SIG-M5 treated with dmso at 0.1 percent for 504 hours (cell line): ENCODE measurements around the gene SCPEP1.
"Not testable (repeated sequence)": the region's sequence is repeated elsewhere in the genome, so short reads cannot be mapped to it uniquely, and the experiment has no call there.

Experiments
- DNase-seq: peaks from one replicate; lab custom pipeline; 2025; ENCODE audit not compliant: unreplicated experiment; lab: John Stamatoyannopoulos, UW

The SCPEP1 gene

DNA sequence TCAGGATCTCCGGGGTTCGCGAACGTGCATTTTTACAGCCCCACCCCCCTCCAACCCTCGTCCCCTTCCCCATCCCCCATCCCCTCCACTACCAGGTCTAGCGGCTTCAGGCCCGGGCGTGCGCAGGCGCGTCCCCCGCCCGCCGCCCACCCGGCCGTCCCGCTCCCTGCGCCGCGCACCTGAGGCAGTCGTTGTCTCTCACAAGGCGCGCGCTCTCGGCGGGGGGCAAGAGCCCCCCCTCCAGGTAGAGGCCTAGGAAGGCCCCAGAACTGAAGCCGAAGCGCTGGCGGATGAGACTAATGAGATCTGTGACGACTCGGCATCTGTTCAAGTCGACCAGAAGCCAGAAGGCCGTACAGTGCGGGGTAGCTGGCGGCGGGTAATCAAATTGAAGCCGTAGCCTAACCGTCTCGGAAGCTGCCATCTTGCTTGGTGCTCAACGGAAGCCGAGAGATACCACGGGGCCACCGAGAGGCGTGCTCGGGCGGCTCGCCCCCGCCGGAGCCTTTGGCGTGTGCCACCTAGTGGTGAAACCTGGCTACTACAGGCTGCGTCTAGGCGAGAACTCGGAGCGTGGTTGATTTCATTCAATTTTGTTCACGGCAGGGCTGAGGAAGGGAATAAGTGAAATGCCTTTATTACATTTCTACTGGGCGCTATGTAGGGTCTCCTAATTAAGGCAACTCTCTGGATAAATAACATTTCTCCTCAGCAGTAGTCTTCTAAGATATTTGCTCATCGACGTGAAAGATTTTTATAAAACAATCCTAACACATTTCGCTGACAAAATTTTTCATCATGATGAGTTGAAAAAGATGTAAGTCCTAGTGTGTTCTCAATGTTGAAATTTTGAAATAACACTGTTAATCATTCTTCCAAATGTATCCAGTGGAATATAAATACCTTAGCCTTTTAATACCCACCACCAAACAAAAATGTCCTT is 17.1 kb upstream of the SCPEP1 start, which contains the start of gene COIL:
Gene COIL (minus strand): TSS at position 455 of the 943 bp plus-strand sequence. CDS start 31 bp downstream, at position 424.
- DNase-seq = peak; percentile 91

DNA sequence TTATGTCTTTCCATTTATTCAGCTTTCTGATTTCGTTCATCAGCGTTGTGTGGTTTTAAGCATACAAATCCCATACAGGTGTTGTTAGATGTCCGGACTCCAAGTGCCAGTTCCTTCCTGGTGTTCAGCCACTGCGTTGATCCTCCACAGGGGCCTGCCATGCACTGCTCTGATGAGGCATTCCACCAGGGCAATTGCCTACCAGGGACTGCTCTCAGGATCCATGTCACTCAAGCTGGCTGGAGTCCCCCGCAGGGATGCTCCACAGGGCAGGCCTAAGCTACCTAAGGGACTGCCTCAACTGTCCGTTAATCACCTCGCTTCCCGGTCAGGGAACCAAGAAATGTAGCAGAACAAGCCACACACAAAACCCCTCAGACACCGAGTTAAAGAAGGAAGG is 12.7 kb upstream of the SCPEP1 start:
- not testable (repeated sequence) for DNase-seq

DNA sequence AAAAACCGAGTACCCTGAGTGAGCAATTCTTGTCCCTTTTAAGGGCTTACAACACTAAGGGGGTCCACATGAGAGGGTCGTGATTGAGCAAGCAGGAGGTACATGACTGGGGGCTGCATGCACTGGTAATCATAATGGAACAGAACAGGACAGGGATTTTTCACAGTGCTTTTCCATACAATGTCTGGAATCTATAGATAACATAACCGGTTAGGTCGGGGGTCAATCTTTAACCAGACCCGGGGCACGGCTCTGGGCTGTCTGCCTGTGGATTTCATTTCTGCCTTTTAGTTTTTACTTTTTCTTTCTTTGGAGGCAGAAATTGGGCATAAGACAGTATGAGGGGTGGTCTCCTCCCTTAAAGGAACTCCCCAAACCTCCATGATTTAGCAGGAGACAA is 12.2 kb upstream of the SCPEP1 start:
- DNase-seq = not testable (repeated sequence)

- no peak for DNase-seq
These were observed 11.6 kb upstream of the SCPEP1 start for GRCh38 chr17:56966338-56966737.

- DNase-seq = no peak
These were observed 7.0 kb upstream of the SCPEP1 start for GRCh38 chr17:56970974-56971373.

- no peak for DNase-seq
These were observed 5.7 kb upstream of the SCPEP1 start for GRCh38 chr17:56972111-56972730.

GRCh38 chr17:56973520-56973919 is 4.4 kb upstream of the SCPEP1 start:
- peak; percentile 39 for DNase-seq

DNA sequence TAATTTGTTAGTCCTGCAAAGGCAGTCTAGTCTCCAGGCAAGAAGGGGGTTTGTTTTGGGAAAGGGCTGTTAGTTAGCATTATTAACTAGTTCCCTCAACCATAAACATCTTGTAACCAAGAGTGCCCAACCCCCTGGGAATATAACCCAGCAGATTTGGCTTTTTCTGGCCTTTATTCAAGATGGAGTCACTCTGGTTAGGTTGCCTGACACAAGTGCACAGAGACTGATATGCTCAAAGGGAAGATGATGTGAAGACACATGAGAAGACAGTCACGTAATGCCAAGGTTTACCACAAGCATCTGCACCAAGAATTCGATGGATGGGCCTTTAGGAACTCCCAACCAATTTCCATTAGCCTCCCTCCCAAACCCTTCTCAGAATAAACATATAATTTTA is 3.9 kb upstream of the SCPEP1 start:
- no peak for DNase-seq

GRCh38 chr17:56975656-56976055 is 2.3 kb upstream of the SCPEP1 start:
- DNase-seq = no peak

DNA sequence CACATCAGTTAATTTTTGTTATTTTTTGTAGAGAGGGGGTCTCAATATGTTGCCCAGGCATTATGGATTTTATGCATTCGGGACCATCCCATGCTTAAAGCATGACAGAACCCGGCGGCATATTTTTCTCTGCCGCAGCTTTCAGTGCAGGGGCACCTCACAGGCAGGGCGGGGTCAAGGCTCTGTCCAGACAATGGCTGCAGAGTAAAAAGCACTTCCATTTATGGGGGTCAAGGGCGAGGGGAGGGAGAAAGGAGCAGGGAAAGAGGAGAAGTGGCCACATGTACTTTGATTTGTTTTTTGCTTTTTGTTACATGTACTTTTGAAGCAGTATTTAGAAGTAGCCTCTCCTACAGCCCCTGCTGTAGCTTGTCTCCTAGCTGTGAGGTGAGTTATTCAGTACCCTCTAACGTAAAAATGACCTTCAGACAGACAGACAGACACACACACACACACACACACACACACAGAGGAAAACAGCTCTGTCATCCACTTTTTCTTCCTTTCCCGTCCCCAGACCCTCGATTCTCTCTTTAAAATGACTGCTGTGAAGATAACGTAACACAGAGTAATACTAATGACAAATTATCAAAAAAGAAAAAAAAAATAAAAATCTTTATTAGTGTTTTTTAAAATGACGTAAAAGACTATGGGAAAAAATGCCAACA is 856 bp upstream of the SCPEP1 start:
- DNase-seq = no peak

GRCh38 chr17:56978441-56979090 is 635 bp downstream of the SCPEP1 start:
- peak; percentile 55 for DNase-seq

DNA sequence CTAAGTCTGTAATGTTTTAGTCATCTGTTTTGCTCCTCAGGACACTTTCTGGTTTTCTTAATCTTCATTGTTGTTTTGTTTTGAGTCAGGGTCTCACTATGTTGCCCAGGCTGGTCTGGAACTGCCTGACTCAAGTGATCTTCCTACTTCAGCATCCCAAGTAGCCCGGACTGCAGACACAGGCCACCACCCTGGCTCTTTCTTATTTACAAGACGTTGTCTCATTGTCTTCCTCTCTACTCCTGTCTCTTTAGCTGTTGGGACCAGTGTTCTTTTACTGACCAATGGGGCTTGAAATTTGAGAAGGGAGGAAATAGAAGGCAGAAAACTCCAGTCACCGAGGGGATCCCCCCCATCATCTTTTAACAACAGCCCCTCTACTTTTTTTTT is 1.2 kb downstream of the SCPEP1 start:
- no peak for DNase-seq

DNA sequence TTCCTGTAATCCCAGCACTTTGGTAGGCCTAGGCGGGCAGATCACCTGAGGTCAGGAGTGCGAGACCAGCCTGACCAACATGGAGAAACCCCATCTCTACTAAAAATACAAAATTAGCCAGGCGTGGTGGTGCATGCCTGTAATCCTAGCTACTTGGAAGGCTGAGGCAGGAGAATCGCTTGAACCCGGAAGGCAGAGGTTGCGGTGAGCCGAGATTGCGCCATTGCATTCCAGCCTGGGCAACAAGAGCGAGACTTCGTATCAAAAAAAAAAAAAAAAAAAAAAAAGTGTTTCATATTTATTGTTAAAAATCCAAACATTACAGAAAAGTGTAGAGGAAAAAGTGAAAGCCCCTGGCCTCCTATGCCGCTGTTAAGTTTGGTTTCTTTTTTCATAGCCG is 2.6 kb downstream of the SCPEP1 start:
- not testable (repeated sequence) for DNase-seq

DNA sequence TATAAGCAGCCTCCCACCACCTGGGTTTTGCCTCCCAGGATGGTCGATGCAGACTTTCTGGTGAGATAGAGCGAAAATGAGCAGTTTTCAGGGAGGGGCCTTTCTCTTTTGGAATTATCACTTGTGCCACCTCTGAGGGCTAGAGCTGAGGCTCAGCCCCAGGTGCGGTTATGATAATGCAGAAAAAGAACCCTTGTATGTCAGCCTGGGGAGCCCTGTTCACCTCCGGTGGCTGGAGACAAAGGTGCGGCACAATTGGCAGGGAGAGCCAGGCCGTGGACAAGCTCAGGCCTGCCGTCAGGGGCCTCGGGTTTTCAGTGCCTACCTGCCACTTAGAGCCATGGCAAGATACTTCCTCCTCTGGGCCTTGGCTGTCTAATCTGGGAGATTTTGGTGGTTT is 4.4 kb downstream of the SCPEP1 start:
- DNase-seq = no peak

- DNase-seq = peak; percentile 90
These were observed 5.4 kb downstream of the SCPEP1 start for GRCh38 chr17:56983366-56983765.

- DNase-seq = peak; percentile 87
These were observed 7.6 kb downstream of the SCPEP1 start for GRCh38 chr17:56985371-56986162.

- no peak for DNase-seq
These were observed 9.4 kb downstream of the SCPEP1 start for GRCh38 chr17:56987283-56987834.

GRCh38 chr17:56988901-56989572 is 11.1 kb downstream of the SCPEP1 start:
- no peak for DNase-seq

DNA sequence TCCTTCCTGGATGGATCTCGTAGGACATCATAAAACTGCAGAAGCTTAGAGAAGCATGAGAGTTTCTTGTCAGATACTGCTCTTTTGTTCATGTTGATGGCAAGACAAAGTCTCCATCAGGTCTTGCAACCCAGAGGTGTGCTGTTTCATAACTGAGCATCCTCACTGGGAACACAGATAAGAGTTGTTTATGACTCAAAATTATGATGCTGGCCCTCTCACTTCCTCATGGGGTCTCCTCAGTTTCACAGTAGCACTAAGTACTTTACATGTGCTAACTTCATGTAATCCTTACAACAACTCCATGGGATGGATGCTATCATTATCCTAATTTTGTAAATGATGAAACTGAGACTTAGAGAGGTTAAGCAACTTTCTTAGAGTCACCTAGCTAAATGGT is 14.4 kb downstream of the SCPEP1 start:
- DNase-seq = no peak
